ENCODE measurements around the gene VPS35L.

DNA sequence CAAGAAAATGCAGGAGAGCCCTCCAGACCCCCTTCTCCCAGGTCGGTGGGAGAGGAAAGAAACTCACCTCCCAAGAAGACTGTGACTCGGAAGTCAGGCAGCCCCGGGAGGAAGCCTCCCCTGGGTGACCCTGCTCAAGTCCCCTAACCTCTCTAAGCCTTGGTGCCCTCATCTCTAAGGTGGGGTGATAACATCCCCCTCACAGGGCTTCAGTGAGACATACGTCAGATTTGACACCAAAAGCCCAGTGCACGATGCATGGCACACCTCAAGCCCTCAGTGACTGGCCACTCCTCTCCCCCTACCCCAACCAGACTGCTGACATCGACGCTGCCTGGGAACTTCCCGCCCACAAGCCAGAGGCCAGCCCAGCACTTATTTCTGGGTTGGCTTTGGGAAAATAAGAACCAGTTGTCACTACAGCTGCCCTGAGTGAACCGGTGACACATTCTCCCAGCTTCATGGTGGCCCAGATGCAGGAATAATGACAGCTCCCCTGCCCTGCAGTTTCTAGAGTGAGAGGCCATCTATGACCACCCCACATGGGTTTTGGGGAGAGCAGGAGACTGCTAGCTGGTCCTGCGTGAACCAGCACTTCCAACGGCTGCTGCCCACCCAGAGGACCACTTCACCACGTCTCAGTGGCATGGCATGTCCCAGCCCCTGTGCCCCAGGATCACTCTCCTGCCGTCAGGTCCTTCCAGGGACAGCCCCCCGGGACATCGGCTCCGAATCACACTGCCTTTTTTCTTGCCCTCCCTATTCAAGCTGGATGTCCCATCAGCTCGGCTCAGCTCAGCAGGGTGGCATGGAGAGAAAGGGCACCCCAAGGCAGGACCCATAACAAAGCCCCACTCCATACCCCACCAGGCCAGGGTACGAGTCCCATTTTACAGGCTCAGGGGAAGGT lies 153.0 kb downstream of the VPS35L start:
- TF ChIP-seq EZH2 (IDR thresholded peaks at IDR 0.05; ENCODE audit: borderline replicate concordance, low read length), result no peak
- TF ChIP-seq, protein P1, sequence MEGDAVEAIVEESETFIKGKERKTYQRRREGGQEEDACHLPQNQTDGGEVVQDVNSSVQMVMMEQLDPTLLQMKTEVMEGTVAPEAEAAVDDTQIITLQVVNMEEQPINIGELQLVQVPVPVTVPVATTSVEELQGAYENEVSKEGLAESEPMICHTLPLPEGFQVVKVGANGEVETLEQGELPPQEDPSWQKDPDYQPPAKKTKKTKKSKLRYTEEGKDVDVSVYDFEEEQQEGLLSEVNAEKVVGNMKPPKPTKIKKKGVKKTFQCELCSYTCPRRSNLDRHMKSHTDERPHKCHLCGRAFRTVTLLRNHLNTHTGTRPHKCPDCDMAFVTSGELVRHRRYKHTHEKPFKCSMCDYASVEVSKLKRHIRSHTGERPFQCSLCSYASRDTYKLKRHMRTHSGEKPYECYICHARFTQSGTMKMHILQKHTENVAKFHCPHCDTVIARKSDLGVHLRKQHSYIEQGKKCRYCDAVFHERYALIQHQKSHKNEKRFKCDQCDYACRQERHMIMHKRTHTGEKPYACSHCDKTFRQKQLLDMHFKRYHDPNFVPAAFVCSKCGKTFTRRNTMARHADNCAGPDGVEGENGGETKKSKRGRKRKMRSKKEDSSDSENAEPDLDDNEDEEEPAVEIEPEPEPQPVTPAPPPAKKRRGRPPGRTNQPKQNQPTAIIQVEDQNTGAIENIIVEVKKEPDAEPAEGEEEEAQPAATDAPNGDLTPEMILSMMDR (conservative IDR thresholded peaks at IDR 0.05 in 1 of 2, IDR thresholded peaks at IDR 0.05 in 1 of 2; ENCODE audit: extremely low read depth in 1 of 2, insufficient read depth in 1 of 2, low read depth in 1 of 2, low read length in 2 of 2), result no peak
